GM12801 (cell line): ENCODE results near the gene COL6A5.

ENCODE experiments used
- TF ChIP-seq, protein P1 (sequence below): IDR thresholded peaks from one replicate; pipeline ENCODE4 v1.5.1; 2011; ENCODE audit warnings: control low read depth; ENCODE audit not compliant: insufficient read length; ENCODE audit errors: extremely low read depth

Gene COL6A5

DNA sequence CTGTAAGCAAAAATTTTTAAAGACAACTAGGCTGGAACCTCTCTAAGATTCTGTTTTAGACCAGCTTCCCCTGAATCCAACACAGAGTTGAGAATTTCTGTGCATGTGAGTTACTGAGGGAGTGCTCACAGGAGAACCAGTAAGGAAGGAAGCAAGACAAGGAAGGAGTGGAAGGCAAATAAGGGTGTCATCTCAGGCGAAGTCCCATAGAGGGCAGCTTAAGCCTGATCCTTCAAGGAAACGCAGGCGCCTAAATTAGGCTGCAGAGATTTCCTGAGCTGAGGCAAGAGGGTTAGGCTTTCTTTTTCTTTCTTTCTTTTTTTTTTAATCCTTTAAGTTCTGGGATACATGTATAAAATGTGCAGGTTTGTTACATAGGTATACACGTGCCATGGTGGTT lies 135.3 kb downstream of the COL6A5 start:
- TF ChIP-seq, protein P1, sequence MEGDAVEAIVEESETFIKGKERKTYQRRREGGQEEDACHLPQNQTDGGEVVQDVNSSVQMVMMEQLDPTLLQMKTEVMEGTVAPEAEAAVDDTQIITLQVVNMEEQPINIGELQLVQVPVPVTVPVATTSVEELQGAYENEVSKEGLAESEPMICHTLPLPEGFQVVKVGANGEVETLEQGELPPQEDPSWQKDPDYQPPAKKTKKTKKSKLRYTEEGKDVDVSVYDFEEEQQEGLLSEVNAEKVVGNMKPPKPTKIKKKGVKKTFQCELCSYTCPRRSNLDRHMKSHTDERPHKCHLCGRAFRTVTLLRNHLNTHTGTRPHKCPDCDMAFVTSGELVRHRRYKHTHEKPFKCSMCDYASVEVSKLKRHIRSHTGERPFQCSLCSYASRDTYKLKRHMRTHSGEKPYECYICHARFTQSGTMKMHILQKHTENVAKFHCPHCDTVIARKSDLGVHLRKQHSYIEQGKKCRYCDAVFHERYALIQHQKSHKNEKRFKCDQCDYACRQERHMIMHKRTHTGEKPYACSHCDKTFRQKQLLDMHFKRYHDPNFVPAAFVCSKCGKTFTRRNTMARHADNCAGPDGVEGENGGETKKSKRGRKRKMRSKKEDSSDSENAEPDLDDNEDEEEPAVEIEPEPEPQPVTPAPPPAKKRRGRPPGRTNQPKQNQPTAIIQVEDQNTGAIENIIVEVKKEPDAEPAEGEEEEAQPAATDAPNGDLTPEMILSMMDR = no peak

DNA sequence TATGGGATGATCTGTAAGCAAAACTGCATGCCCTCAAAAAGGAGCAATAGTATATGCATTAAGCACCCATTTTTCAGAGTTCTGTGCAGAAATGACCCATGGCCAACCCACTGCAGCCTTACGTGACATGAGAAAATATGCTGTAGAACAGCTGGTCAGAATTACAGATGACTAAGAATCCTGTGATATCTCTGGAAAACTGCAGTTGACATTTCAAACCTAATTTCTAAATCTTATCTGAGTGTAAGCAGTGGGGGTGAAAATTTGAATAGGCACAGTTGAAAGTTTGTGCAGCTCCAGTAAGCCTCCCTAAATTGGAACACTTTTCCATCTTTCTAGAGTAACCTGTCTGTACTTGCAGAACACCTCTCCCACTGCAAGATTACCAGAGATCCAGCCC lies 142.8 kb downstream of the COL6A5 start:
- TF ChIP-seq, protein P1 = no peak

DNA sequence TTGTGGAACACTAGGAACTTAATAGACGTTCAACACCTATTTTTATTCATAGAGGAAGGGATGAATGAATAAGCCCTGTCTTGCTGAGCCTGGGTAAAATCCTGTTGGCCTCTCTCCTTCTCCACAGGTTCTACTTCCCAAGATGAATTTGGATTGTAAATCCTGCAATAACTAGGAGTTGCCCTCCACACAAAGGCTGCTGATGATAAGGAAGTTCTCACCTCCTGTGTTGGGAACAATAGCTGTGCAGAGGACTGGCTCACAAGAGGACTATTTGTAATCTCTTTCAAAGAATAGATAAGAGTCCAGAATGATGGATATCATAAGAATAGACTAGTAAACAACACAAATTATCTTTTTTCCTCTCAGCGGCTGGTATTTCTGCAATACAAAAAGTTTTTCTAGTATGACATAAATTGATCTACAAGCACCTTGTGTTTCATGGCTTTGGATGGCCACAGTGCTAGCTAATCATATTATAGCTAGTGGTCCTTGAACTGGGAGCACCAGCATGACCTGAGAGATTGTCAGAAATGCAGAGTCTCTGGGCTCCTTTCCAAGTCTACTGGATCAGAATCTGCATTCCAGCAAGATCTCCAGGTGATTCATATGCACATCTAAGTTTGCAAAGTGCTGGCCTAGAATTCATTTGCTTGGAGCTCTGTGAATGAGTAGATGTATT lies 143.4 kb downstream of the COL6A5 start:
- TF ChIP-seq, protein P1 = no peak

DNA sequence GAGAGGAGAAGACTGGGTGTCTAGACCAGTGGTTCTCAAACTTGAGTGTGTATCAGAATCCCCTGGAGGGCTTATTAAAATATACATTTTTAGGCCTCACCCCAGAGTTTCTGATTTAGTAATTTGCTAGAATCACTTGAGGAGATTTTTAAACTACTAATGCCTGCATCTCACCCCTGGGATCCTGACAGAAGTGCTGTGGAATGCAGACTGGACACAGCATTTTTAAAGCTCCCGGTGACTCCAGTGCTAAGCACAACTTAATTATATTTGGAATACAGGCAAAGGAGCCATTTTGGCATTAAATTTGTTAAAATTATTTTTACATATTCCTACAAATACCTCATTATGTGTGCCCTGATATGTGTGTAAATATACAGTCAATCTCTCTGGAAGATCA lies 144.8 kb downstream of the COL6A5 start:
- TF ChIP-seq, protein P1 = no peak

DNA sequence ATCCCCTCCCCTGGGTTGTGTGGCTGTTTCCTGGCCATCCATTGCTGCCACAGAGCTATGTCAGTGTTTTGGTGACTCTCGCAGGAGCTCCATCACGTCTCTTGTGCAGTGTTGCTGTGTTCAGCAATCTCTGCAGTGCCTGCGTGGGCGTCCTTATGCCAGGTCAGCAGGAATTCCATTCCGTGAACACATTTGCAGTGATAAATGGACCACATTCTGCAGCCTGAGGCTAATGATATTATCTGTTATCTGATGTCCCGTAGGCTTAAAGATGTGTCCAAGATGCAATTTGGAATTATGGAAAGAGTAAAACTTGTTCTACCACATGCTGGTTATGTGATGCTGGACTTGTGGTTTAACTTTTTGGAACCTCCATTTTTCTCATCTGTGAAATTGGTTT lies 146.0 kb downstream of the COL6A5 start:
- TF ChIP-seq, protein P1 = no peak

DNA sequence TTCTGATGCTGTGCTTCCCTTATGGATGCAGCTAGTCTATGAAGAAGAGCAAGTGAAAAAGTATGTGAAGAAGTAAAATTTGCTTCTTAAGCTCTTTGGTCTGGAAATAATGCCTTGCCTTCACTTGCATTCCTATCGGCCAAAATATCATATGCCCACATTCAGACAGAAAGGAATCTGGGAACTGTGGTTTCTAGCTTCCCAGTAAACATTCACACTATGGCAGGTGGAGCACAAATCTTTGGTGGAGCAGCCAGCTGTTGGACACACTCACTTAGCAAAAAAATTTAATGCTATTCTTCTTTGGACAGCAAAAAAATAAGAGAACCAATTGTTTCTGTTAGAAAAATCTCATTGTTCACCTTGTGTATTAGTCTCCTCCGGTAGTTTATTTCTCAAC lies 159.2 kb downstream of the COL6A5 start:
- TF ChIP-seq, protein P1 = no peak

DNA sequence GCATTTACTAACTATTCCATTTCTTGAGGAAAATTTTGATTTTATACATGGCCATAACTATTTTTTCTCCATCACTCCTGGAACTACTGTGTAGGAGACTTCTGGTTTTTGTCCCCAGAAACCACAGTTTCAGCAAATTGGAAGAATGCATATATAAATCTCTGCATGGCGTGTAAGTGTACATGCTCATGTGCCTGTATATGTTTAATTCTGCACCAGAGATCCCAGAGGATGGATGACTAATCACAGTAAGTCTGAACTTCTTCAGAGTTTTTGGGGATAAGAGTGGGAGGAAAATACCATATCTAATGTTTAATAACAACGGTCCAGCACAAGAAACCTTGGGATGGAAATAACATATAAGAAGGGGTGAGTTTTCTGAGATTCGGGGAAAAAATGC lies 160.6 kb downstream of the COL6A5 start:
- TF ChIP-seq, protein P1 = no peak
